ENCODE results near the gene TRERF1.

- TF ChIP-seq POLR2A (IDR thresholded peaks at IDR 0.05; ENCODE audit: low read depth, low read length) = no peak
- no peak for TF ChIP-seq TAF1 (IDR thresholded peaks at IDR 0.05; ENCODE audit: borderline replicate concordance, low read depth, low read length)
- TF ChIP-seq POLR2AphosphoS5 (IDR thresholded peaks at IDR 0.05; ENCODE audit: low read depth, low read length) = no peak
Observed at GRCh38 chr6:42295181-42295580, 156.5 kb downstream of the TRERF1 start.
